Thyroid gland (tissue), 4 donors: ENCODE results near the gene TMEM130.

Source experiments
- CTCF ChIP-seq, 6 experiments: fragments of 200-600 bp in 3 of 6; fragments of 450-650 bp in 3 of 6; sonication (generic) in 3 of 6; IDR thresholded peaks; one replicate each; pipeline ENCODE4 v1.5.1; 2016 to 2019; ENCODE audit warnings: antibody characterized with exemption in 6 of 6, mild to moderate bottlenecking in 2 of 6, inconsistent platforms in 1 of 6, moderate library complexity in 1 of 6
- POLR2A ChIP-seq, 2 donors: fragments of 450-650 bp; IDR thresholded peaks; one replicate each; pipeline ENCODE4 v1.6.1; 2017; ENCODE audit warnings: antibody characterized with exemption in 2 of 2, mild to moderate bottlenecking in 2 of 2, moderate library complexity in 1 of 2

DNA sequence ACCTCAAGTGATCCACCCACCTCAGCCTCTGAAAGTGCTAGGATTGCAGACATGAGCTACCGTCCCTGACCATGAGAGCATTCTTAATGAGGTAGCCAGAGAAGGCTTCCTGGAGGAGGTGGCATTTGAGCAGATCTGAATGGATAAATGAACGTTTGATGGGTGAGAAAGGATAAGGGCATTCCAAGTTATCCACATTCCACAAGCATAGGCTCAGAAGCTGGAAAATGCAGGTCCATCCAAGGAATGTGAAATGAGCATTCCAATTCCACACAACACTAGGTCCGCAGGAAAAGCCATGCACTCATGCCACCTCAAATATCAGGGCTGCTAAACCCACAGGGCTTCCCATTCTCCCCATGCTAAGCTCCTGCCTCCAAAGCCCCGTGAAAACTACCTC, 17.0 kb downstream of the TMEM130 start:
- no peak for TF ChIP-seq POLR2A (IDR thresholded peaks at IDR 0.05)
- TF ChIP-seq CTCF (IDR thresholded peaks at IDR 0.05), result no peak
